ENCODE measurements around the gene ZFR2.
A peak's percentile ranks its signal among the peaks of the same experiment; 100 is the strongest.
"Not testable (repeated sequence)": the region's sequence is repeated elsewhere in the genome, so short reads cannot be mapped to it uniquely, and the experiment has no call there.

Gene ZFR2

DNA sequence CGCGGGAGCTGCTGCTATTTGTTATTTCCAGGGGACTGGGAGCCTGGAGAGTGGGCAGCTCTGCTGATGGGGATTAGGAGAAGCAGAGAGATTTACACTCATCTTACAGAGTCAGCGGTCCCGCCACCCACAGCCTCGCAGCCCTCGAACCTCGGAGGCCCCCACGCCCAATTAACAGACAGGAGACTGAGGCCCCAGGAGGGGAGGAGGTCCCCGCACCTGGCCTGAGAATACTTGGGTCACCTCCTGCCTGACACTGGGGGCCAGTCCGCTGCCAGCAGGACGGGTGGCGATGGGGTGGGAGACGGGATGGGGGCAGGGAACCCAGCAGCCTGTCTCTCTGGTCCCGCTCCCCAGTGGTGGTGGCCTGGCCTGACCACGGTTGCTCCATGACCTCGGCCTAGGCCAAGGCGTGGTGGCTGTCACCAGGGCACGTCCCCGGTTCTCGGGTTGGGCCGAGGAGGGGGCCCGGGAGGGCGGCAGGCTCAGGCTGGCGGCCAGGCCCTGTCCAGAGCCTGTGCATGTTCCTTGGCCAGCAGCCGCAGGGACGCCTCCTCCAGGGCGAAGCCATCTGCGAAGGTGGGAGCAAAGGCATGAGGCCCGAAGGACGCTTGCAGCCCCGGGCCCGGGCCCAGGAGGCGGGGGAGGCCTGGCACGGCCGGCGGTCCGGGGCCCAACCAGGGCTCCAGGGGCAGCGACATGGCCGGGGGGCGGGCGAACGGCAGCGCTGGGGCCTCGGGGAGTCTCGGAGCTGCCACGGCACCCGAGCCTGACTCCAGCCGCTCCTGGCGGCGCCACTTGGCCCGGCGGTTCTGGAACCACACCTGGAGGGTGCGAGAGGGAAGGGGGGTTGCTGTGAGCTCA is 98.5 kb downstream of the ZFR2 start:
- DNase-seq (ENCODE audit: low spot score), result no peak

DNA sequence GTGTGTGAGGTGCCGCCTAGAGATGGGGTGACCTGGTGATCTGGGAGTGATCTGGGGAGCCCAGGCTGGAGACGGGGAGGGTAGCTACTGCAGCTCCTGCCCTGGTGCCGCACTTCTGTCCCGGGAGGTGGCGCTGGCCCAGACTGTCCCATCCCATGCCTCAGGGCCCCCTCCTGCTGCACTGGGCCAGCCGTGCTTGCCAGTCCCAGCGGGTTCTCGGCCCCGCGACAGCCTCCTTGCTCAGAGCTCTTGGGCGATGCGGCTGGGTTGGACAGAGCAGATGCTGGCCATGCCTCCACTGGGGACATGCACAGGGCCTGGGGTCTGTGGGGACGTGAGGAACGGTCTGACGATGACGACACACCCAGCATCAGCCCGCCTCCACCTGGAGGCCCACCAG is 99.3 kb downstream of the ZFR2 start:
- DNase-seq (ENCODE audit: low spot score), result no peak

DNA sequence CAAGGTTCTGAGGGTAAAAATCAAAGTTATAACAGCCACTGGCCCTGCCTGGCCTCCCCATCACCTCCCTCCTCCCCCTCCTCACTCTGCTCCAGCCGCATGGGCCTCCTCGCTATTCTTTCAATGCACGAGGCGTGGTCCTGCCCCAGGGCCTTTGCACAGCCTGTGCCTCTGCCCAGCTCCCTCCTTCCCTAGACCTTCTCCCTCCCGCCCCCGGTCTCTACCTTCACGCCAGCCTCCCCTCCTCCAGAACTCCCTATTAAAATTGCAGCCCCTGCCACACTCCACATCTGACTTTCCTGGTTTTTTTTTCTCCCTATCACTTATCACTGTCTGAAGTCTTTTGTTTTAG is 100.1 kb downstream of the ZFR2 start:
- no peak for DNase-seq (ENCODE audit: low spot score)

DNA sequence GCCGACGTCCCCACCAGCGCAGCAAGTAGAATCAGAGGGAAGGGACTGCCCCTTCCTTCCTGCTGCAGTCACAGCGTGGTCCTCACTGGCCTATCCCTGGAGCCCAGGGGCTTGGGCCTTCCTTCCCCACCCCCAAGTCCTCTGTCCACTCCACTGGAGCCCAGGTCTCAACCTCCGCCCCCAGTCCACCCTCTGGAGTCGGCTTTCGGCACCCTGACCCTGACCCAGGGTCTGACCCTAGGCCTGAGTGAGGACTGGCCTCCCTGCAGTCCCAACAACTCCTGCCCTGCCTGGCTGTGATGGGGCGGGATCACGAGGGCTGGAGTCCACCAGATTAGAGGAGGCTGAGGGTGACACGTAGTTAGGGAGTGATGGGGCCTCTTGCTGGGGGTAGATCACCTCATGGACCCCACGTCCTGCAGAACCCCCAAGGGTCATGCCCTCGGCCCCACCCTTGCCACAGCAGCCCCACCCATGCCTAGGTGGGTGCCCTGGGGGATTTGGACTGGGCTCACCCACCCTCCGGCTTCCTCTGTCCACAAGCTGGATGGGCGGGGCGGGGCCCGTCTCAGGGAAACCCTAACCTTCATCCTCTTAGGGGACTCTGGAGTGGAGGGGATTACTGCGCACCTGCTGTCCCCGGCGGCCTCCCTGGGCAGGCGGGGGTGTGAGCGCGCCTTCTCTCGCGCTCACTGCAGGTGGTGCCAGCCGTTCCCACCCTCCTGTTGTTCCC is 100.7 kb downstream of the ZFR2 start:
- DNase-seq (ENCODE audit: low spot score), result no peak

DNA sequence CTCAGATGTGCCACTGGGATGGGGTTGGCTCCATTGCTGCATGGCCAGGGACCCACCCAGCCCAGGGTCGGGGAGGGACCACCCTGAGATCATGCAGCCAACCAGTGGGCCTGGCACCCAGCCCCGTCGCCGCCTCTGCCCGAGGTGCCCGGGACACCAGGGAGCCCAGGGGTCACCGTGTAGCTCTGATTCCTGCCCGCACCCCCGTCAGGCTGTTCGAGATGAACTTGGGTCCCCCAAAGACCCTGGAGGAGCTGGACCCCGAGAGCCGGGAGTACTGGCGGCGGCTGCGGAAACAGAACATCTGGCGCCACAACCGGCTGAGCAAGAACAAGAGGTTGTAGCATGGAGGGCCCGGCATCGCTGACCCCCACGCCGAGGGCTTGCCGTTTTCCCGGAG is 101.8 kb downstream of the ZFR2 start:
- no peak for DNase-seq (ENCODE audit: low spot score)

DNA sequence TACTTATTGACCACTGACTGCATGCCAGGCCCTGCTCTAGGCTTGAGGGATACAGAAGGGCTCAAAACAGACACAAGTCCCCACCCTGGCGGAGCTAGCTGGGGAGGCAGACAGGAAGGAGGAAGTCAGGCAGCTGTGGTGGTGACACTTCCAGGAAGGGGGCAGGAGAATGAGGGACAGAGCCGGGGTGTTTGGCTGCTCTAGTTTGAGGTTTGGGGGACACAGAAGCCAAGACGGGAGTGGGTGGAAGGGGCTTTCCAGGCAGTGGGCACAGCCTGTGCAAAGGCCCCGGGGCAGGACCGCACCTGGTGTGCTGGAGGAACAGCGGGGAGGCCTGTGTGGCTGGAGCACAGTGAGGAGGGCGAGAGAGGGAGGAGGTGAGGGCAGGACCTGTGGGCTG is 102.3 kb downstream of the ZFR2 start:
- DNase-seq (ENCODE audit: low spot score), result no peak

DNA sequence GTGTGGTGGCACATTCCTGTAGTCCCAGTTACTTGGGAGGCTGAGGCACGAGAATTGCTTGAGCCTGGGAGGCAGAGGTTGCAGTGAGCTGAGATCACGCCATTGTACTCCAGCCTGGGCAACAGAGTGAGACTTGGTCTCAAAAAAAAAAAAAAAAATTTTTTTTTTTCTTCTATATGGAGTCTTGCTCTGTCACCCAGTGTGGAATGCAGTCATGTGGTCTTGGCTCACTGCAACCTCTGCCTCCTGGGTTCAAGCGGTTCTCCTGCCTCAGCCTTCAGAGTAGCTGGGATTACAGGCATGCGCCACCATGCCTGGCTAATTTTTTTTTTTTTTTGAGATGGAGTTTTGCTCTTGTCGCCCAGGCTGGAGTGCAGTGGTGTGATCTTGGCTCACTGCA is 103.1 kb downstream of the ZFR2 start:
- DNase-seq (ENCODE audit: low spot score), result peak; percentile 35

DNA sequence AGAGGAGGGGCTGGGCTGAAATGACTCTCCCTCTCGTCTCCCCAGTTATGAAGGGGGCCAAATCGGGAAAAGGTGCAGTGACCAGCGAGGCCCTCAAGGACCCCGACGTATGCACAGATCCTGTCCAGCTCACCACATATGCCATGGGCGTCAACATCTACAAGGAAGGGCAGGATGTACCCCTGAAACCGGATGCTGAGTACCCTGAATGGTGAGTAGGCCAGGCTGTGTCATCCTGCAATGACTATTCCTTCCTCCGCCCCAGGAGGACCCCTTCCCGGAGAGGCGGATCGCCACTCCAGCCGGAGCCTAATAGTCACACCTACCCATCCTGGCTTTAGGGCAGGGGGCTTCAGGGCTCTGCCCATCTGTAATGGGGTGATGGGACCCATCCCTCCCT is 103.7 kb downstream of the ZFR2 start:
- DNase-seq (ENCODE audit: low spot score), result no peak

DNA sequence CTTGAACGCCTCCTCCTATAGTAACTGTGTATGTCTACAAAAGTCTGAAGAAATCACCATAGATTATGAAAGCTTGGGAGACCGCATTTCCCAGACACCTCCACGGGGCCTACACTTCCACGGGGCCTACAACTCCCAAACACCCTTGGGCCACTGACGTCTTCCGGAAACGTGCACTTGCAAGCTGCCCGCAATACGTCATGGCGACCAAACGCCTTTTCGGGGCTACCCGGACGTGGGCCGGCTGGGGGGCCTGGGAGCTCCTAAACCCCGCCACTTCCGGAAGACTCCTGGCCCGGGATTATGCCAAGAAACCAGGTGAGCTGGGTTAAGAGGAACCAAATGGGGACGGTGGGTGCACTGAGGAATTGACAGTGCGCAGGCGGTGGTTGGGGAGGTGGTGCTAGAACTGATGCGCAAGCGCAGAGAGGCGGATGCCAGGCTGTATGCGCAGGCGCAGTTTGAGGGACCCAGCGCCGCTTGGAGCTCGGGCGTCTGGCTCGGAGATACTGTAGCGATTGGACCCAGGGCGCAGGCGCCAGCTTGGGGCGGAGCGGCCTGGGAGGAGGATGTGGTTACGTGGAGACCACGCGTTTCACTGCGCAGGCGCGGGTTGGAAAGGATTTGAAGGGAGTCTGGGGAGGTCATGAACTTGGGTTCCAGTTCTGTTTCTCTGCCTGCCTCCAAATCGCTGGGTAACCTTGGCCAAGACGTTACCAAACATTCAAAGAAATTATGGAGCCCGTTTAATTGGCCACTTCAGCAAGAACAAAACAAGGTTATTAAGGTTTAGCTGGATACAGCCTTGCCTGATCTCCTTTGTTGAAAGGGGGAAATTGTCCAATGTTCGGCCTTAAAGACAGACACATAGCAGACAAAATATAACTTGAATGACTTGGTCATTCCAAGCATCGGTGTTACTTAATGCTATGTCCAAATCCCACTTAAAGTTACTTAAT is 106.1 kb downstream of the ZFR2 start, which contains the start of gene MRPL54:
Gene MRPL54, plus strand, starts transcription at position 182 of the 959 bp plus-strand sequence. Its CDS starts 19 bp downstream, at position 201.
- DNase-seq (ENCODE audit: low spot score), result peak; percentile 99

DNA sequence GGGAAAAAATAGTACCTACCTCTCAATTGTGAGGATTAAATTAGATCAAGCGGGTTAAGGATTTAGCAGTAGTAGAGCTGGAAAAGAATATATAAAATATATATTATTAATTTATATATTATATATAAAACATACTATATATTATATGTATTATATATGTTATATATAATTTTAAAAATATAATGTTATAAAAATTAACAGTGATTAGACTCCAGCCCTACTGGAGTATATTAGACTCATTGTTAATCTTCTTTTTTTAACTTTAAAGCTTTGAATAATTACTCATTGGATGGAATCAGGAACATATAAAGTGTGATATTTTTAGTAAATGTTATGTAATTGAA is 106.7 kb downstream of the ZFR2 start:
- DNase-seq (ENCODE audit: low spot score), result no peak

DNA sequence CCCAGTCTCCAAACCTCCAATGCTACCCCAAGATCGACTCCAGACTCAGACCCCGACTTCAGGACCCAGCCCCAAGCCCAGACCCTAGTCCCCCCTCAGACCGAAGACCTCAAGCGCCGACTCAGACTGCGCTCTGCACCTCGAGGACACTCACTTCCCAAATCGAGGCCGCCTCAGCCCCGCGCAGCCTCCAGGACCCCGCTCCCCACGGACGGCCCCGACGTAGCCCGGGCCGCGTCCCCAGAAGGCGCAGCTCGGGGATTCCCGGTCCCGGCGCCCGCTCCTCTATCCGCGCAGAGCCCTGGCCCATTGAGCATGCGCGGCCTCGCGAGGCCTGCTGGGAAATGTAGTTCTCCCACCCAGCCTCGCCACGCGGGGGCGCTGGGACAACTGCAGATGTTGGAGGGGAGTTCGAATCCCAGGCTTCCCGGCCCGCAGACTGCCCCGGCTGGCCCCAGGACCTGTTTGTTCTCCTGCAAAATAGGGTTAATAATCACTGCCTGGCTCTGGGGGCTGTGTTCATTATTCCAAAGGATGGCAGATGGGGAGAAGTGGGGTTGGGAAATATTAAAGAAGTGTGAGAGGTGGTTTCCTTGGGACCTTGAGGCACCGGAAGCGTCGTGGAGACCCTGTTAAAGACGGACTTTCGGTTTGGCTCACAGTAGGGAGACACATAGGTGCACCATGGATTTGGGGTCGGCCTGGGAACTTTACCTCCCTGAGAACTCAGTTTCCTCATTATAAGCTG is 107.3 kb downstream of the ZFR2 start, which contains the start of gene APBA3:
Gene APBA3, minus strand, starts transcription at position 311 of the 748 bp plus-strand sequence. CDS start 1,428 bp downstream, outside the sequence.
- peak; percentile 92 for DNase-seq (ENCODE audit: low spot score)

DNA sequence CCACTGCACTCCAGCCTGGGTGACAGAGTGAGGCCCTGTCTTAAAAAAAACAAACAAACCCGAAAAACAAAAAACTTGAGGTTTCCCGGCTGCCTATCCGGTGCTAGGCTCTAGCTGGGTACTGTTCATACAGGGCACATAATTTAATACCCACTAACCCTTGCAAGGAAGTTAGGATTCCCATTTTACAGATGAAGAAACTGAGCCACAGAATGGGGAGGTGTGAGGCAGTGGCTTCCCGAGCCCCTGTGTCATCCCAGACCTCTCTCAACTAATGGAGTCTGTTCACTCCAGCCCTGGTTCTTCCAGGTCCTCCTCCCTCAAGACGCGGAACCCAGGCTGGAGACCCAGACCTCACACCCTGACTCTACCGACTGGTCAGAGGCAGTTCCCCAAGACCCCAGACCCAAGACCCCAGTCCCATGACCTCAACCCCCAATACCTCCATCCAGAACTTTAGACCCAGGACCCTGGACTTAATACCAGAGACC is 107.9 kb downstream of the ZFR2 start:
- peak; percentile 10 for DNase-seq (ENCODE audit: low spot score)

DNA sequence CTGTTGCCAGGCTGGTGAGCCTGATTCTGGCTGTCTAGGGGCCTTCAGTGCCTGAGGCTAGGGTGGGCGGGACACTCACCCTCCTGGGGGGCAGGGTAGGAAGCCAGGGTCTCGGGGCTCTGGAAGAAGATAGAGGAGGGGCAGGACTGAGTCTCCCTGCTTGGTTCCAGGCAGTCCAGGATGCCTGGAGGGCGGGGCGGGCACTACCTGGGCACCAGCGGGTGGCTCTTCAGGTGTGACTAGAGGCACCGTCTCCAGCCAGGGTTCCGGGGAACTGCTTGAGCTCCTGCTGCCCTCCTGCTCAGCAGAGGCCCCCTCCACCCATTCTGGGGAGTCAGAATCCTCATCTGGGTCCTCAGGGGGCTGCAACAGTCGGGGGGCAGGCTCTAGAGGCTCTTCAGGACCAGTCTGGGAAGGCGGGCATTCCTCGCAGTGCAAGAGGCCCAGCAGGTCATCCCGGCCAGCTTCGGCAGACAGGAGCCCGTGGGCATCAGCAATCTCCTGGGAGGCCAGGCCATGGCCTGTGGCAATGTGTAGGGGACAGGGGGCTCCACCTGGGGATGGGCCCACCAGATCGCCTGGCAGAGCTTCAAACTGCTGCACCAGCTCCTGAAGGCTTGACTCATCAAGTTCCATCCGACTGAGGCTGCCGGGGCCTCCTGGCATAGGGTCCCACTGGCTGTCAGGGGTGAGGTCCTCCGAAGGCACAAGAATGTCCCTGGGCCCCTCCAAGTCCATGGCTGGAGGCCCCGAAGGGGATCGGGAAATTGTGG is 109.2 kb downstream of the ZFR2 start:
- no peak for DNase-seq (ENCODE audit: low spot score)

DNA sequence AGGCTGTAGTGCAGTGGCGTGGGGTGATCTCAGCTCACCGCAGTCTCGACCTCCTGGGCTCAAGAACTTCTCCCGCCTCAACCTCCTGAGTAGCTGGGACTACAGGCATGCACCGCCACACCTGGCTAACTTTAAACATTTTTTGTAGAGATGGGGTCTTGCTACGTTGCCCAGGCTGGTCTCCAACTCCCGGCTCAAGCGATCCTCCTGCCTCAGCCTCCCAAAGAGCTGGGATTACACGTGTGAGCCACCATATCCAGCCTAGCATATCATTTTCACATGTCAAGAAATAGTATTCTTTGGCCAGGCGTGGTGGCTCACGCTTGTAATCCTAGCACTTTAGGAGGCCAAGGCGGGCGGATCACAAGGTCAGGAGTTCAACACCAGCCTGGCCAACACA is 110.5 kb downstream of the ZFR2 start:
- not testable (repeated sequence) for DNase-seq (ENCODE audit: low spot score)

DNA sequence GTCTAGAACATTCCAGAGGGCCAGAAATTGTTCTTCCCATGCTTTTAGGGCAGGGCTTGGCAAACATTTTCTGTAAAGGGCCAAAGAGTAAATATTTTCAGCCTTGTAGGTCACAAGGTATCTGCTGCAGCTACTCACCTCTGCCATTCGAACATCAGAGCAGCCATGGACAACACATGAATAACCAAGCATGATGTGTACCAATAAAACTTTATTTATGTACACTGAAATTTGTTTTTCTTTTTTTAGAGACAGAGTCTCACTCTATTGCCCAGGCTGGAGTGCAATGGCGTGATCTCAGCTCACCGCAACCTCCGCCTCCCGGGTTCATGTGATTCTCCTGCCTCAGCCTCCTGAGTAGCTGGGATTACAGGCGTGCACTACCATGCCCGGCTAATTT is 111.1 kb downstream of the ZFR2 start:
- not testable (repeated sequence) for DNase-seq (ENCODE audit: low spot score)

Data from kidney tubule cell (primary cell).